Chondrocyte (in vitro differentiated cells): Measurements from ENCODE around the gene CPNE8. TPM values are rescaled to one million over a fixed set of nuclear protein-coding genes. Genes with fewer than 3 reads are reported as not detected.

Source experiments
- DNase-seq: peaks from one replicate; pipeline ENCODE4 v3.0.0; 2021; ENCODE audit warnings: mixed read lengths, low spot score
- H3K27ac Mint-ChIP-seq: one replicate; pipeline ENCODE4 v1.8.0; 2021; ENCODE audit warnings: mild to moderate bottlenecking, moderate library complexity, mixed read lengths; ENCODE audit not compliant: unreplicated experiment
- H3K27me3 Mint-ChIP-seq: 2 replicates; pipeline ENCODE4 v1.8.0; 2021; ENCODE audit warnings: low read depth, mixed read lengths
- H3K36me3 Mint-ChIP-seq: 2 replicates; pipeline ENCODE4 v1.8.0; 2021; ENCODE audit warnings: low read depth, mixed read lengths
- H3K4me1 Mint-ChIP-seq: 2 replicates; pipeline ENCODE4 v1.8.0; 2021; ENCODE audit warnings: low read depth, mild to moderate bottlenecking, mixed read lengths
- H3K4me3 Mint-ChIP-seq: one replicate; pipeline ENCODE4 v1.8.0; 2021; ENCODE audit warnings: mild to moderate bottlenecking, moderate library complexity, mixed read lengths; ENCODE audit not compliant: unreplicated experiment
- H3K9me3 Mint-ChIP-seq: 2 replicates; pipeline ENCODE4 v1.8.0; 2021; ENCODE audit warnings: low read depth, mixed read lengths
- CTCF ChIP-seq: fragments of 200-600 bp; sonication (generic); IDR thresholded peaks from 2 replicates; pipeline ENCODE4 v1.5.0; 2021; ENCODE audit warnings: antibody characterized with exemption, mild to moderate bottlenecking, moderate library complexity
- total RNA-seq: library from RNA; stranded (reverse); gene quantifications from 3 replicates; pipeline ENCODE4 v1.2.1, GENCODE V29; 2021

The CPNE8 gene
- total RNA-seq, 1 donor from 2014 or later, result 10.6 TPM

- TF ChIP-seq CTCF, result no peak
- H3K36me3 Mint-ChIP-seq, result no peaks in the 10 kb centered on the region
- no peak for DNase-seq
- peak overlapping the region; percentile 59 for H3K27ac Mint-ChIP-seq
- H3K27me3 Mint-ChIP-seq, result no peaks in the 10 kb centered on the region
- no peak overlapping the region for H3K4me3 Mint-ChIP-seq
- peaks cover 13% of the 10 kb centered on the region for H3K4me1 Mint-ChIP-seq
- peaks cover 2% of the 10 kb centered on the region for H3K9me3 Mint-ChIP-seq
Observed at GRCh38 chr12:38898001-38898684, 7.2 kb downstream of the CPNE8 start.

- no peaks in the 10 kb centered on the region for H3K27me3 Mint-ChIP-seq
- H3K4me3 Mint-ChIP-seq, result no peak overlapping the region
- H3K4me1 Mint-ChIP-seq, result peaks cover 19% of the 10 kb centered on the region
- no peak for TF ChIP-seq CTCF
- peaks cover 2% of the 10 kb centered on the region for H3K9me3 Mint-ChIP-seq
- no peaks in the 10 kb centered on the region for H3K36me3 Mint-ChIP-seq
- DNase-seq, result no peak
- no peak overlapping the region for H3K27ac Mint-ChIP-seq
Observed at GRCh38 chr12:38895446-38895845, 9.9 kb downstream of the CPNE8 start.

- Mint-ChIP-seq H3K9me3 (peaks cover 2% of the 10 kb centered on the region), H3K36me3 (no peaks in the 10 kb centered on the region), H3K4me1 (peaks cover 10% of the 10 kb centered on the region), H3K27ac (no peak overlapping the region), H3K4me3 (no peak overlapping the region), H3K27me3 (no peaks in the 10 kb centered on the region)
- DNase-seq, result no peak
- no peak for TF ChIP-seq CTCF
Observed at GRCh38 chr12:38892976-38893375, 12.4 kb downstream of the CPNE8 start.

- Mint-ChIP-seq H3K27ac (no peak overlapping the region), H3K9me3 (peaks cover 2% of the 10 kb centered on the region), H3K27me3 (no peaks in the 10 kb centered on the region), H3K4me3 (no peak overlapping the region), H3K4me1 (peaks cover 6% of the 10 kb centered on the region), H3K36me3 (no peaks in the 10 kb centered on the region)
- TF ChIP-seq CTCF, result no peak
- no peak for DNase-seq
Observed at GRCh38 chr12:38892087-38892786, 13.2 kb downstream of the CPNE8 start.

GRCh38 chr12:38890102-38890855, 15.1 kb downstream of the CPNE8 start:
- H3K9me3 Mint-ChIP-seq, result peaks cover 2% of the 10 kb centered on the region
- DNase-seq, result no peak
- H3K27me3 Mint-ChIP-seq, result no peaks in the 10 kb centered on the region
- TF ChIP-seq CTCF, result no peak
- H3K27ac Mint-ChIP-seq, result no peak overlapping the region
- no peak overlapping the region for H3K4me3 Mint-ChIP-seq
- H3K4me1 Mint-ChIP-seq, result peaks cover 10% of the 10 kb centered on the region
- H3K36me3 Mint-ChIP-seq, result no peaks in the 10 kb centered on the region
